ENCODE data around the gene PLD2. TPM values are rescaled to one million over a fixed set of nuclear protein-coding genes. Genes with fewer than 3 reads are reported as not detected.
"Not testable (repeated sequence)": the region's sequence is repeated elsewhere in the genome, so short reads cannot be mapped to it uniquely, and the experiment has no call there.

The PLD2 gene
- total RNA-seq, 1 experiment from 2014 or later = 28.4 TPM

- no peak for DNase-seq (ENCODE audit: low spot score)
- in situ Hi-C loops (cut with HindIII; ENCODE audit: low sequenced_read_pairs) = no loop called here
Observed at GRCh38 chr17:4849011-4849536, 42.1 kb downstream of the PLD2 start.

- in situ Hi-C loops (cut with HindIII; ENCODE audit: low sequenced_read_pairs) = no loop called here
- no peak for DNase-seq (ENCODE audit: low spot score)
Observed at GRCh38 chr17:4850246-4850645, 43.3 kb downstream of the PLD2 start.

DNA sequence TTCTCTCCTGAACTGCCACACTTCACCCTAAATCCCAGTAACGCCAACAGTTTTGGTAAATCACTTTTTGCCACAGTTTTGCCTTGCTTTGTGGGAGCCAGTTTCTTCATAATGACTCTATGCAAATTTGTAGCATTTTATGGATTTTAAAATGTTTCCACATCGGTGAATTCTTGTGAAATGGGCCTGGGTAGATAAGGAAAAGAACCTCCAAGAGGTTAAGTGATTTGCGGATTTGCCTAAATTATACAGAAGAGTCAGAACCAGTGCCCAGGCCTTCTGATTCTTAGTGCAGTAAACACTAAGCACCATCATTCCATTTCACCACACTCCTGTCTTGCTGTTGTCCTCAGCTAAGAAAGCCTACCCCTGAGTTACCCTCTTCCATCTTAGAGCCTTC is 44.1 kb downstream of the PLD2 start:
- in situ Hi-C loops (cut with HindIII; ENCODE audit: low sequenced_read_pairs) = no loop called here
- DNase-seq (ENCODE audit: low spot score) = no peak

DNA sequence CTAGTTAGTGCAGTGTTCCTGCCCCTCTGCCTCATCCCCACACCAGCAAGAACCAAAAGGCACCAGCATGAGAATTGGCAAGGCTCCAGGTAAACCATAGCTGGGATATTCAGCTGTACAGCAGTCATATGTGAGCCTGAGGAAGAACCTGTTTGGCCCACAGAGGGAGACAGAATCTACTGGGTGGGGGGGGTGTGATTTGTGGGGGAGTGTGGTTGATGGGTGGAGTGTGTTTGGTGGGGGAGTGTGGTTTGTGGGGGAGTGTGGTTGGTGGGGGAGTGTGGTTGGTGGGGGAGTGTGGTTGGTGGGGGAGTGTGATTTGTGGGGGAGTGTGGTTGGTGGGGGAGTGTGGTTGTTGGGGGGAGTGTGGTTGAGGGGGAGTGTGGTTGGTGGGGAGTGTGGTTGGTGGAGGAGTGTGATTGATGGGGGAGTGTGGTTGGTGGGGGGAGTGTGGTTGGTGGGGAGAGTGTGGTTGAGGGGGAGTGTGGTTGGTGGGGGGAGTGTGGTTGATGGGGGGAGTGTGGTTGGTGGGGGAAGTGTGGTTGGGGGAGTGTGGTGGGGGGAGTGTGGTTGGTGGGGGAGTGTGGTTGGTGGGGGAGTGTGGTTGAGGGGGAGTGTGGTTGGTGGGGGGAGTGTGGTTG is 45.7 kb downstream of the PLD2 start:
- in situ Hi-C loops (cut with HindIII; ENCODE audit: low sequenced_read_pairs) = no loop called here
- peak; percentile 50 for DNase-seq (ENCODE audit: low spot score)

DNA sequence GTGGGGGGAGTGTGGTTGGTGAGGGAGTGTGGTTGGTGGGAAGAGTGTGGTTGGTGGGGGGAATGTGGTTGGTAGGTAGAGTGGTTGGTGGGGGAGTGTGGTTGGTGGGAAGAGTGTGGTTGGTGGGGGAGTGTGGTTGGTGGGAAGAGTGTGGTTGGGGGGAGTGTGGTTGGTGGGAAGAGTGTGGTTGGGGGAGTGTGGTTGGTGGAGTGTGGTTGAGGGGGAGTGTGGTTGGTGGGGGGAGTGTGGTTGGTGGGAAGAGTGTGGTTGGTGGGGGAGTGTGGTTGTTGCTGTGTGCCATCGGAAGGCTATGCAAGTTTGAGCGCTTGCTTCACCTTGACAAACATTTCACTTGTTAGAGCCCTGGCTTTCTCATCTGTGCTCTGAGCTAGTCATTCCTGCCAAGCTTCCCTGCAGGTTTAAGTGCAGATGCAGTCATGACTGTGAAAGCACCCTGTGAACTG is 46.3 kb downstream of the PLD2 start:
- no peak for DNase-seq (ENCODE audit: low spot score)
- in situ Hi-C loops (cut with HindIII; ENCODE audit: low sequenced_read_pairs) = no loop called here

GRCh38 chr17:4854111-4854681 is 47.2 kb downstream of the PLD2 start:
- DNase-seq (ENCODE audit: low spot score) = peak; percentile 88
- in situ Hi-C loops (cut with HindIII; ENCODE audit: low sequenced_read_pairs) = no loop called here

- no peak for DNase-seq (ENCODE audit: low spot score)
- in situ Hi-C loops (cut with HindIII; ENCODE audit: low sequenced_read_pairs) = no loop called here
Observed at GRCh38 chr17:4856271-4856936, 49.5 kb downstream of the PLD2 start.

GRCh38 chr17:4856937-4857314 is 50.0 kb downstream of the PLD2 start:
- in situ Hi-C loops (cut with HindIII; ENCODE audit: low sequenced_read_pairs) = no loop called here

GRCh38 chr17:4857347-4857746 is 50.4 kb downstream of the PLD2 start:
- in situ Hi-C loops (cut with HindIII; ENCODE audit: low sequenced_read_pairs); DNase-seq (ENCODE audit: low spot score): not testable (repeated sequence)

More at GRCh38 chr17:4856937-4857314, 50.0 kb downstream of the PLD2 start:
- DNase-seq (ENCODE audit: low spot score) = peak; percentile 22

- no peak for DNase-seq (ENCODE audit: low spot score)
- in situ Hi-C loops (cut with HindIII; ENCODE audit: low sequenced_read_pairs) = no loop called here
Observed at GRCh38 chr17:4858068-4858881, 51.3 kb downstream of the PLD2 start.

DNA sequence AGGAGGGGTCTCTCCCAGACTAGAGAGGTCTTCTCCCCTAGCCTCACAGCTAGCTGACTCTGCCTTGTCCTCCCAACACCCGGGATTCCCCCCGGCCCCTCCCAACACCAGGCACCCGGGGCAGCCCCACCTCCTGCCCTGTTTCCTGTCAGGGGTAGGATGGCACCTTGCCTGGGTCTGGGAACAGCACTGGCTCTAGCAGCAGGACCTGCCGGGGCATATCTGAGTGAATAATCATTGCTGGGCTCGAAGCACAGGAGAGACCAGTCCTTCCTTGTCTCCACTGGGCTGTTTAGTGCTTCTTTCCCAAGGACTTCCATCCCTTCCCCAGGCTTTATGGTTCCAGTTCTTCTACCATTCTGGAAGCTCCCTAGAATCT is 51.9 kb downstream of the PLD2 start:
- in situ Hi-C loops (cut with HindIII; ENCODE audit: low sequenced_read_pairs) = no loop called here
- peak; percentile 62 for DNase-seq (ENCODE audit: low spot score)

GRCh38 chr17:4859816-4860625 is 53.1 kb downstream of the PLD2 start:
- in situ Hi-C loops (cut with HindIII; ENCODE audit: low sequenced_read_pairs) = no loop called here
- DNase-seq (ENCODE audit: low spot score) = no peak

- in situ Hi-C loops (cut with HindIII; ENCODE audit: low sequenced_read_pairs) = no loop called here
- DNase-seq (ENCODE audit: low spot score) = no peak
Observed at GRCh38 chr17:4860651-4861050, 53.7 kb downstream of the PLD2 start.

DNA sequence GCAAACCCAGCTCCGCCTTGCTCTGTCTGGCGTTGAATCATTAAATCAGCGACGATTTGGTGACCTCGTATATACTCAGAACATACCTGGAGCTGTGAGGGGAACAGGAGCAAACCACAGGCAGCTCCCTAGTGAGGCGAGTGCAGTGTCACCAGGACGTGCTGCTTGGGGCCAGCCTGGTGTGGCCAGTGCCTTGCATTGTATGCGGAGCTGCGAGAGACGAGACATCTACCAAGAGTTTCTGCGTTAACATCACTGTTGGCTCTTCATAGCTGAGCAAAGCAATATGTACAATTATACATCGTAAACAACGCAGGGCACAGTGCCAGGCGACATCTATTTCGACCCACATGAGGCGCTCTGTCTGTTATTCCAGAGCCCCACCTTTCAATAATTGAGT is 54.1 kb downstream of the PLD2 start:
- no peak for DNase-seq (ENCODE audit: low spot score)
- in situ Hi-C loops (cut with HindIII; ENCODE audit: low sequenced_read_pairs) = no loop called here

GRCh38 chr17:4862720-4863119 is 55.8 kb downstream of the PLD2 start:
- no peak for DNase-seq (ENCODE audit: low spot score)
- in situ Hi-C loops (cut with HindIII; ENCODE audit: low sequenced_read_pairs) = no loop called here

- no peak for DNase-seq (ENCODE audit: low spot score)
- in situ Hi-C loops (cut with HindIII; ENCODE audit: low sequenced_read_pairs) = no loop called here
Observed at GRCh38 chr17:4863321-4863720, 56.4 kb downstream of the PLD2 start.

- in situ Hi-C loops (cut with HindIII; ENCODE audit: low sequenced_read_pairs); DNase-seq (ENCODE audit: low spot score): not testable (repeated sequence)
Observed at GRCh38 chr17:4867535-4867934, 60.6 kb downstream of the PLD2 start.

- DNase-seq (ENCODE audit: low spot score); in situ Hi-C loops (cut with HindIII; ENCODE audit: low sequenced_read_pairs): not testable (repeated sequence)
Observed at GRCh38 chr17:4869058-4869998, 62.4 kb downstream of the PLD2 start.

All from G401 (cell line).